NCI-H2196 (cell line): ENCODE data around the gene COL9A3.

ENCODE experiments used
- DNase-seq: peaks from one replicate; lab custom pipeline; 2025; ENCODE audit not compliant: unreplicated experiment; lab: John Stamatoyannopoulos, UW

Gene COL9A3

GRCh38 chr20:62822239-62822787 is 5.5 kb downstream of the COL9A3 start:
- no peak for DNase-seq

- DNase-seq, result peak; percentile 60
Observed at GRCh38 chr20:62822788-62823651, 6.2 kb downstream of the COL9A3 start.

GRCh38 chr20:62823688-62824475 is 7.0 kb downstream of the COL9A3 start:
- no peak for DNase-seq

- DNase-seq, result peak; percentile 64
Observed at GRCh38 chr20:62824476-62825332, 7.9 kb downstream of the COL9A3 start.

- no peak for DNase-seq
Observed at GRCh38 chr20:62825333-62825985, 8.6 kb downstream of the COL9A3 start.

- DNase-seq, result no peak
Observed at GRCh38 chr20:62825986-62826645, 9.3 kb downstream of the COL9A3 start.

- DNase-seq, result no peak
Observed at GRCh38 chr20:62826646-62827310, 9.9 kb downstream of the COL9A3 start.

GRCh38 chr20:62827311-62828038 is 10.6 kb downstream of the COL9A3 start:
- no peak for DNase-seq

GRCh38 chr20:62828051-62828450 is 11.2 kb downstream of the COL9A3 start:
- DNase-seq, result no peak

GRCh38 chr20:62828511-62829230 is 11.8 kb downstream of the COL9A3 start:
- no peak for DNase-seq

GRCh38 chr20:62829231-62830230 is 12.7 kb downstream of the COL9A3 start:
- no peak for DNase-seq

GRCh38 chr20:62830251-62830650 is 13.4 kb downstream of the COL9A3 start:
- no peak for DNase-seq

GRCh38 chr20:62830821-62831220 is 14.0 kb downstream of the COL9A3 start:
- no peak for DNase-seq

- no peak for DNase-seq
Observed at GRCh38 chr20:62831361-62831788, 14.5 kb downstream of the COL9A3 start.

GRCh38 chr20:62831854-62832211 is 15.0 kb downstream of the COL9A3 start:
- DNase-seq, result no peak

- peak; percentile 84 for DNase-seq
Observed at GRCh38 chr20:62832212-62832922, 15.5 kb downstream of the COL9A3 start.
